HUES64 (cell line): Measurements from ENCODE around the gene SPAAR.
"Not testable (repeated sequence)": the region's sequence is repeated elsewhere in the genome, so short reads cannot be mapped to it uniquely, and the experiment has no call there.

Experiments
- H3K27ac ChIP-seq: 2 replicates; pipeline ENCODE4 v1.7.0; 2013; ENCODE audit warnings: low read depth, low read length, inconsistent platforms
- H3K27me3 ChIP-seq: 2 replicates; pipeline ENCODE4 v1.6.1; 2013; ENCODE audit warnings: mild to moderate bottlenecking, low read length; ENCODE audit not compliant: insufficient read depth
- H3K36me3 ChIP-seq: 2 replicates; pipeline ENCODE4 v1.6.1; 2013; ENCODE audit warnings: mild to moderate bottlenecking, low read length; ENCODE audit not compliant: insufficient read depth
- H3K4me1 ChIP-seq: 2 replicates; pipeline ENCODE4 v1.6.1; 2013; ENCODE audit warnings: mild to moderate bottlenecking, low read length, moderate library complexity; ENCODE audit not compliant: insufficient read depth
- H3K4me3 ChIP-seq: 2 replicates; pipeline ENCODE4 v1.5.1; 2013; ENCODE audit warnings: mild to moderate bottlenecking, low read length, moderate library complexity
- H3K9ac ChIP-seq: 2 replicates; pipeline ENCODE4 v1.6.1; 2013; ENCODE audit warnings: mild to moderate bottlenecking, low read depth, low read length
- H3K9me3 ChIP-seq: 2 replicates; pipeline ENCODE4 v1.6.1; 2013; ENCODE audit warnings: low read depth, low read length; ENCODE audit not compliant: insufficient read depth
- WGBS: fragments of 150-250, 120-280 bp; methylation state at CpG from one replicate; pipeline ENCODE4 v1.1.7; 2013; ENCODE audit warnings: missing lambda C conversion rate; 5-methylcytosine and 5-hydroxymethylcytosine counted together

Gene SPAAR

DNA sequence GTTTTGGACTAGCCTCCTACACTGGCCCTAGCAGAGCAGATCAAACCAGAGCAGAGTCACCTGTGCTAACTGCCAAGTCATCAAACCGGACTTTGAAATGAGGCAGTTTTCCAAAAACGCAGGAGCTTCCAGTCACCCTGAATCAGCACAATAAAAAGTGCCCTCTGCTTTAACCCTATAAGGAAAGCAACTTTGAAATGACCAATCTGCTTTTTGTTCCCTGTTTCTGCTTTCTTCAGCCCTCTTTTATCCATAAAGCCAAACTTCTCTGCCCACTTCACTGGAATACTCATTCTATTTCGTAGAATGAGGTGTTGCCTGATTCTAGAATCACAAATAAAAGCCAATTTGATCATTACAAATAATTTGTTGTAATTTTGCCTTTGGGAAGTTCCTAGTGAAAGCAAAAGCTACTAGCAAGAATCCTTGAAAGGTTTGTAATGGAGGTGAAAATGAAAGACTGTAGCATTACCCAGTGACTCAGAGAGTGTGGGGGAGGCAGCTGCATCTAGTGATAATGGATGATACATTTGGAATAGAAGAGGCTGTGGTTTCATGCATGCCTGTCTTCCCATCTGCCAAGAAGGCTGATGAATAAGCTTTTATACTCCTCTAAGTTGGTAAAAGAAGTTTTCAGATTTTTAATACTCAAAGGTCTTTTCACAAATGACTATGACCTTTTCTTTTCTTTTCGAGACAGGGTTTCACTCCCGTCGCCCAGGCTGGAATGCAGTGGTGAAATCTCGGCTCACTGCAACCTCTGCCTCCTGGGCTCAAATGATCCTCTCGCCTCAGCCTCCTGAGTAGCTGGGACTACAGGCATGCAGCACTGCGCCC lies 14.9 kb downstream of the SPAAR start:
- Histone ChIP-seq H3K4me1 (no peaks in the 10 kb centered on the region), H3K27me3 (0 out of 2 replicates have a peak, but pooled peaks cover under 1% of the 10 kb centered on the region), H3K36me3 (no peaks in the 10 kb centered on the region), H3K4me3 (no peak overlapping the region), H3K9me3 (no peaks in the 10 kb centered on the region), H3K27ac (no peak overlapping the region), H3K9ac (peak overlapping the region; percentile 0; the same call in 1 of the 2 replicates)
- 79% methylated on average over 8 of the region's 9 CpGs for WGBS

DNA sequence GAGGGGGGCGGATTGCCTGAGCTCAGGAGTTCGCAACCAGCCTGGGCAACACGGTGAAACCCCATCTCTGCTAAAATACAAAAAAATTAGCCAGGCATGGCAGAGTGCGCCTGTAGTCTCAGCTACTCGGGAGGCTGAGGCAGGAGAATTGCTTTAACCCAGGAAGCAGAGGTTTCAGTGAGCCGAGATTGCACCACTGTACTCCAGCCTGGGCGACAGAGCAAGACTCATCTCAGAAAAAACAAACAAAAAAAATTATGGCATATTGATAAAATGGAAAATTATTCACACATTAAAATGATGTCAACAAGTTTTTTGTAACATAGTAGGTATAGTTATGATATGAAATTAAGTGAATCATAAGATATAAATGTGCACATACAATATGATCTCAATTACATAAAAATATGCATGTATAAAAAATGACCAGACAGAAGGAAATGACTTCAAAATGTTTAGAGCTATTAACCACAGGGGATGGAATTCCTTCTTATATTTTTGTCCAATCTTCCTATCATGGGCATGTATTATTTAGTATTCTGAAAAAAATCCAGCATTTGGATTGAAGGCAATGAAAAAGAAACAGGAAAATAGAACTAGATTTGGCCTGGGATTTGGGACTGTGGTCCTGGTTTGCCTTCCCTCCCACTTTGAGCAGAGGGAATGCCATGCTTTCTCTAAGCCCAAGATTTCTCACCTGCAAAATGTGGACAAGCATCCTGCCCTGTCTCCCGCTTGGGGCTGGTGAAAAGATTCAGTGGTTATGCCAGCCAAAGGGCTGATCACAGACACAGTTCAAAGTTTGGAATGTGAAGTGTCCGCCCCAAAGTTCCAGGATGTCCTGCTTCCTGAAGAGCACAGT lies 19.5 kb downstream of the SPAAR start:
- Histone ChIP-seq H3K4me3 (no peak overlapping the region), H3K27me3 (0 out of 2 replicates have a peak, but pooled peaks cover 9% of the 10 kb centered on the region), H3K9me3 (no peaks in the 10 kb centered on the region), H3K4me1 (no peaks in the 10 kb centered on the region), H3K27ac (no peak overlapping the region), H3K36me3 (no peaks in the 10 kb centered on the region), H3K9ac (no peak overlapping the region)
- 89% methylated on average over 9 of the region's 9 CpGs for WGBS

DNA sequence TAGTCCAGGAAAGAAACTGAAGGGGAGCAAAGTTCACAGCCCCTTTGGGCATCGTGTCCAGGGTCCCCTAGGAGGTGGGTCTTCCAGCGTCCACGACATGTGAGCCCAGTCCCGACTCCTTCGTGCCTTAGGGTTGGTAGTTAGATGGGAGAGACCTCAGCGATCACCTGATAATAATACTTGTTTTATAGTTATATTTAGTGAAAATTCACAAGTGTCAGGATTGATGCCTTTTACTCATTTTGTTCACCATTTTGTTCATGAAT lies 20.1 kb downstream of the SPAAR start:
- WGBS: 90% methylated on average over 5 of the region's 6 CpGs
- H3K9me3 ChIP-seq: no peaks in the 10 kb centered on the region

DNA sequence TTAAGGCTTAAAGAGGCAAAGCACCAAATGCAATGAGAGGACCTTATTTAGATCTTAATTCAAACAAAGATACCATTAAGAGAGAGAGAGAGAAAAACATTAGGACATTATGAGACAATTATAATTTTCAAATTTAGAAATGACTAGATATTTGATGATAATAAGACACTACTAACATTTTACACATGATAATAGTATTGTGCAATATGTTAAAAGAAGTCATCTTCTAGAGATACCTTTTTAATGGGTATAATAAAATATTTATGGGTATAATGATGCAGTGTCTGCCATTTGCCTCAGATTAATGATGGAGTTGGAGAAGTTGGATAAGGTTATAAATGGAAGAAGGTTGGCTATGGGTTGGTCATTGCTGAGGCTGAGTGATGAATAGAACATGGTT lies 21.2 kb downstream of the SPAAR start:
- H3K36me3 ChIP-seq: no peaks in the 10 kb centered on the region
- H3K4me3 ChIP-seq: no peak overlapping the region
- H3K9me3 ChIP-seq: no peaks in the 10 kb centered on the region
- no peak overlapping the region for H3K9ac ChIP-seq
- no peaks in the 10 kb centered on the region for H3K4me1 ChIP-seq
- H3K27ac ChIP-seq: no peak overlapping the region
- peaks cover 9% of the 10 kb centered on the region; the same call in 1 of the 2 replicates for H3K27me3 ChIP-seq

More for the DNA sequence above, 20.1 kb downstream of the SPAAR start:
- Histone ChIP-seq H3K36me3 (no peaks in the 10 kb centered on the region), H3K4me1 (no peaks in the 10 kb centered on the region), H3K4me3 (no peak overlapping the region), H3K27ac (no peak overlapping the region), H3K9ac (no peak overlapping the region), H3K27me3 (0 out of 2 replicates have a peak, but pooled peaks cover 9% of the 10 kb centered on the region)

DNA sequence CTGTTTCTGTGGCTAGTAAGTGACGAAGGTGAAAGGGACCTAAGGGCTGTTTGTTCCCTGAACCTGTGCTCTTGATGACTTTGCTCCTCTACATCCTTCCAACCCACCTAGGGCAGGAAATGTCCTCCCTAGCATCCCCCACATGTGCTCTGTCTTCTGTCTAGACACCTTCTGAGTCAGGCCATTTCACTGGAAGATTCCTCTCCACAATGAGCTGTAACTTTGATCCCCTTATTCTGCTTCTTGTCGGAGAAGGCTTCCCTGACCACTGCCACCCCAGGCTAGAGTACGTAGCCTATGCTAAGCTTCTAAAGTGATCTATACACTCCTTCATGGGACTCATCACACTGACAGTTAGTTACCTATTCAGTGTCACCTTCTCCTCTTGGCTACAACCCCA lies 21.7 kb downstream of the SPAAR start:
- 93% methylated on average over 3 of the region's 3 CpGs for WGBS
- Histone ChIP-seq H3K9me3 (no peaks in the 10 kb centered on the region), H3K4me3 (no peak overlapping the region), H3K36me3 (no peaks in the 10 kb centered on the region), H3K4me1 (no peaks in the 10 kb centered on the region), H3K27ac (no peak overlapping the region), H3K27me3 (peaks cover 9% of the 10 kb centered on the region; the same call in 1 of the 2 replicates), H3K9ac (no peak overlapping the region)

DNA sequence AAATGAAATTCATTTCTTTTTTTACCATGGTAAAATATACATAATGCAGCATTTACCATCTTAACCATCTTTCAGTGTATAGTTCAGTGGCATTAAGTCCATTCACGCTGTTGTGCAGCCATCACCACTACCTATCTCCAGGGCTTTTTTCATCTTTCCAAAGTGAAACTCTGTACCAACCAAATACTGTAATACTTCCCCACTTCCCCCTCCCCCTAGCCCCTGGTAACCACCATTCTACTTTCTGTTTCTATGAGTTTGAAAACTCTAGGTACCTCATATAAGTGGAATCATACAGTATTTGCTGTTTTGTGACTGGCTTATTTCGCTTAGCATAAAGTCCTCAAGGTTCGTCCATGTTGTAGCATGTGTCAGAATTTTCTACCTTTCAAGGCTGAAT lies 23.4 kb downstream of the SPAAR start:
- 96% methylated on average over 3 of the region's 3 CpGs for WGBS
- peaks cover 9% of the 10 kb centered on the region; the same call in 1 of the 2 replicates for H3K27me3 ChIP-seq
- no peaks in the 10 kb centered on the region for H3K9me3 ChIP-seq
- no peak overlapping the region for H3K9ac ChIP-seq
- no peak overlapping the region for H3K27ac ChIP-seq
- no peaks in the 10 kb centered on the region for H3K36me3 ChIP-seq
- H3K4me3 ChIP-seq: no peak overlapping the region
- H3K4me1 ChIP-seq: no peaks in the 10 kb centered on the region

DNA sequence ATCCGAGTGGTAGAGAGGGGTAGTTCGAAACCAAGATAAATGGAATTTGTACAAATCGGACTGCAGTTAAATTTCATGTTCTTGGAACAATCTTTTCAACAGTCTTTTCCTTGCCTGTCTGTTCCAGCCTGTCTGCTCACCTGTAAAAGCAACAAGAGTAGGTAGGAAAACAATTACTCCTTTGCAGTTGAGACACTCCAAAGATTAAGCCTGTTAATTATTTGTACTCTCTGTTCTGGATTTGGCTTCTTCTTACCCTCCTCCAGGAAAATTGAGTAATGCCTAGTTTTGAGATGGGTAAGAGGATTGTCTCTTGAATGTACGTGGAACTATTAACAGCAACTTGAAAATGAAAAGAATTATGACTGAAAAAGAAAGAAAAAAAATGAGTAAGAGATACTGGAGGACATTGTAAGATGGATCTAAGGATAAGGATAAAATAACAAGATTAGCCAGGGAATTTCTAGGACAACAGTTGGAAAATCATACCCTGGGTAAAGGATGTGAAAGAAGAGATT lies 24.3 kb downstream of the SPAAR start:
- Histone ChIP-seq H3K9ac (no peak overlapping the region), H3K27ac (no peak overlapping the region), H3K9me3 (no peaks in the 10 kb centered on the region), H3K4me1 (no peaks in the 10 kb centered on the region), H3K4me3 (no peak overlapping the region), H3K36me3 (no peaks in the 10 kb centered on the region), H3K27me3 (peaks cover 9% of the 10 kb centered on the region; the same call in 1 of the 2 replicates)
- 82% methylated on average over 4 of the region's 4 CpGs for WGBS

DNA sequence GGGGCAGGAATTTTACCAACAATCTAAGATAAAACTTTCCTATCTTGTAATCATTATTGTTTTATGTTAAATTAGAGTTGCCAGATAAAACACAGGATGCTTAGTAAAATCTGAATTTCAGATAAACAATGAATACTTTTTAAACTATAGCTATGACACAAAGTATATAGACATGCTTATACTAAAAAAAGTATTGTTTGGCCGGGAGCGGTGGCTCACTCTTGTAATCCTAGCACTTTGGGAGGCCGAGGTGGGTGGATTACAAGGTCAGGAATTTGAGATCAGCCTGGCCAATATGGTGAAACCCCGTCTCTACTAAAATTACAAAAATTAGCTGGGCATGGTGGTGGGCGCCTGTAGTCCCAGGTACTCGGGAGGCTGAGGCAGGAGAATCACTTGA lies 24.8 kb downstream of the SPAAR start:
- not testable (repeated sequence) for H3K4me3 ChIP-seq, H3K9me3 ChIP-seq, H3K27ac ChIP-seq, H3K9ac ChIP-seq, H3K4me1 ChIP-seq, H3K36me3 ChIP-seq
- 92% methylated on average over 6 of the region's 6 CpGs for WGBS
- H3K27me3 ChIP-seq: peaks cover 12% of the 10 kb centered on the region

DNA sequence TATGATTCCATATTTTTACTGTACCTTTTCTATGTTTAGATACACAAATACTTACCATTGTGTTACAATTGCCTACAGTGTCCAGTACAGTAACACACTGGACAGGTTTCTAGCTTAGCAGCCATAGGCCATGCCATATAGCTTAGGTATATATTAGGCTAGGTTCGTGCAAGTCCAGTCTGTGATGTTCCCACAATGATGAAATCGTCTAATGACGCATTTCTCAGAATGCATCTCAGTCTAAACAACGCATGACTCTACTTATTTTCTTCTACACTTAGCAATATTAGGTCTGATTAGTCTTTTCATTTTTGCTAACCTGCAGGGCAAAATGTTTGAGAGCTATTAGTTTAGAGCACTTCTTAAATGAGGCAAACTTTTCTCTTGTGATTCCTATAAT lies 26.0 kb downstream of the SPAAR start:
- Histone ChIP-seq H3K9ac (no peak overlapping the region), H3K4me3 (no peak overlapping the region), H3K27ac (no peak overlapping the region), H3K9me3 (no peaks in the 10 kb centered on the region), H3K36me3 (no peaks in the 10 kb centered on the region), H3K27me3 (peaks cover 13% of the 10 kb centered on the region), H3K4me1 (no peaks in the 10 kb centered on the region)
- WGBS: 94% methylated on average over 4 of the region's 4 CpGs

DNA sequence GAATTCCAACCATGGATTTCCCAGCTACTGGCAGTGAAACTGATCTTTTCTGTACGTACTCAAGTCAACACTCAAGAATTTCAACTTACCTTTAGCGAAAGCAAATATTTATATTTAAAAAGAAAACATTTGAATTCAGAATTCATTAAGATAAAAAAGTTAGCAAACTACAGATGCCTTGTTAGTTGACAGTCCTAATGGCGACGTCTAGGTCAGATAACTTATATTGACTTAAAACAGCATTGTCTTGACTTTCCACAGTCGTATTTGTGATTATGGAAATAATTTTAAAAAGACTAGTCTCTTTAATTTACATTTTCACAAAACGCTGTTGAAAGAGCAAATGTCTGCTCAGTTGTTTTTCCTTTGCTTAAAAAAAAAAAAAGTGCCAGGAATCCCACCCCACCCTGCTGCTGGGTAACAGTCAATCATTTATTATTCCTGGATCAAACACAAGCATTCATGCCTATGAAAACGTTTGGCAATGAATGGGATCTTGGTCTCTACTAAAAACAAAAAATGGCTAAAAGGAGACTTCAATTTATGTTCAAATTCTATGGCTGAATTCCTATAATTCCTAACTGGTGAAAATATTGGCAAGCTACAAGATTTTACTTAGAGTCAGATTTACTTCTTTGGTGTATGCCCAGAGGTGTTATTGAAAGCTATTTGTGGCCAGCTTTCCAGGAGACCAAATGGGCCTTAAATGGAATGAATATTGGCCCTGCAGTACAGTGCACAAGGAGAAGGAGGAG lies 26.6 kb downstream of the SPAAR start:
- 74% methylated on average over 6 of the region's 7 CpGs for WGBS
- no peaks in the 10 kb centered on the region for H3K4me1 ChIP-seq
- peaks cover 19% of the 10 kb centered on the region for H3K27me3 ChIP-seq
- no peak overlapping the region for H3K9ac ChIP-seq
- no peaks in the 10 kb centered on the region for H3K36me3 ChIP-seq
- no peak overlapping the region for H3K4me3 ChIP-seq
- H3K27ac ChIP-seq: no peak overlapping the region
- no peaks in the 10 kb centered on the region for H3K9me3 ChIP-seq

DNA sequence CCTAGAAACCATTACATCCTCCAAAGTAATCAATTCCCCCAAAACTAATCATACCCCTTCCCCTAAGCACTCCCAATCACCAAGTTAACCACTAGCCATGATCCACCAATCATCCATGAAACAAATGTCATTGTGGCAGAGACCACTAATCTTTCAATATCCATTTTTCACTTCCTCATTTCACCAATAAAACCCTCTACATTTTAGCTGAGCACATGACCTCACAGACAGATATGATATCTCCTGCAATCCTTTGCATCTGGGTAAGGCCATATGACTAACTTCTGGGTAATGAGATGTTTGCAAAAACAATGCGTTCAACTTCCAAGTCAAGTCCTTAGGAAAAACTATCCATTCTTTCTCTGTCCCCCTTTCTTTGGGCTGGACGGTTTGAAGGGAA lies 27.9 kb downstream of the SPAAR start:
- no peaks in the 10 kb centered on the region for H3K36me3 ChIP-seq
- 71% methylated on average over 2 of the region's 2 CpGs for WGBS
- H3K9me3 ChIP-seq: no peaks in the 10 kb centered on the region
- no peak overlapping the region for H3K4me3 ChIP-seq
- no peak overlapping the region for H3K9ac ChIP-seq
- no peak overlapping the region for H3K27ac ChIP-seq
- peaks cover 29% of the 10 kb centered on the region for H3K27me3 ChIP-seq
- no peaks in the 10 kb centered on the region for H3K4me1 ChIP-seq
